HG02884 (cell line): ENCODE measurements around the gene TPP2.

ENCODE experiments used
- ATAC-seq: cut with Tn5 transposase; IDR thresholded peaks from one replicate; pipeline ENCODE4 v1.9.1; 2021; ENCODE audit warnings: mild to moderate bottlenecking, moderate library complexity; ENCODE audit not compliant: unreplicated experiment

TPP2 gene

GRCh38 chr13:102690883-102691282 is 94.1 kb downstream of the TPP2 start:
- no peak for ATAC-seq

- no peak for ATAC-seq
Measured at GRCh38 chr13:102692491-102692826, 95.7 kb downstream of the TPP2 start.

GRCh38 chr13:102693250-102693649 is 96.5 kb downstream of the TPP2 start:
- no peak for ATAC-seq

- no peak for ATAC-seq
Measured at GRCh38 chr13:102693776-102694175, 97.0 kb downstream of the TPP2 start.

GRCh38 chr13:102694937-102695336 is 98.2 kb downstream of the TPP2 start, which contains the start of gene METTL21C:
TSS of gene METTL21C (minus strand) at chr13:102695044. CDS start at chr13:102694498, 546 bp downstream.
- no peak for ATAC-seq

GRCh38 chr13:102696465-102696864 is 99.7 kb downstream of the TPP2 start:
- ATAC-seq, result no peak

- no peak for ATAC-seq
Measured at GRCh38 chr13:102697264-102697663, 100.5 kb downstream of the TPP2 start.

GRCh38 chr13:102697929-102698648 is 101.3 kb downstream of the TPP2 start:
- ATAC-seq, result no peak

- ATAC-seq, result no peak
Measured at GRCh38 chr13:102698649-102698980, 101.8 kb downstream of the TPP2 start.

GRCh38 chr13:102699504-102699903 is 102.7 kb downstream of the TPP2 start:
- ATAC-seq, result no peak

GRCh38 chr13:102700088-102701031 is 103.6 kb downstream of the TPP2 start:
- no peak for ATAC-seq

GRCh38 chr13:102701331-102701730 is 104.5 kb downstream of the TPP2 start:
- ATAC-seq, result no peak

- ATAC-seq, result no peak
Measured at GRCh38 chr13:102702965-102703725, 106.4 kb downstream of the TPP2 start.

- no peak for ATAC-seq
Measured at GRCh38 chr13:102703726-102704035, 106.9 kb downstream of the TPP2 start.

GRCh38 chr13:102704238-102705058 is 107.7 kb downstream of the TPP2 start:
- ATAC-seq, result no peak

GRCh38 chr13:102707467-102707866 is 110.7 kb downstream of the TPP2 start:
- no peak for ATAC-seq

- ATAC-seq, result no peak
Measured at GRCh38 chr13:102708211-102708610, 111.4 kb downstream of the TPP2 start.

GRCh38 chr13:102708991-102709390 is 112.2 kb downstream of the TPP2 start:
- no peak for ATAC-seq

- ATAC-seq, result no peak
Measured at GRCh38 chr13:102709536-102709935, 112.8 kb downstream of the TPP2 start.

- ATAC-seq, result no peak
Measured at GRCh38 chr13:102710261-102710679, 113.5 kb downstream of the TPP2 start.

- no peak for ATAC-seq
Measured at GRCh38 chr13:102715447-102715846, 118.7 kb downstream of the TPP2 start.
